HEK293 (cell line): Measurements from ENCODE around the gene ZBTB8A.

ENCODE experiments used
- CTCF ChIA-PET: fragments of 350-600 bp; formaldehyde crosslinking; extraction: SDS; loops from one replicate; lab custom pipeline; 2021; ENCODE audit warnings: antibody characterized with exemption; lab: Yijun Ruan, JAX
- POLR2A ChIA-PET: fragments of 300-600 bp; formaldehyde crosslinking; extraction: SDS; loops from one replicate; lab custom pipeline; 2020; ENCODE audit warnings: antibody characterized with exemption, inconsistent platforms; lab: Yijun Ruan, JAX
- H3K27ac ChIP-seq: fragments of 200-500 bp; sonication (Bioruptor generic); 2 replicates; pipeline ENCODE4 v1.5.1; 2014; ENCODE audit warnings: low read depth, low read length, control low read depth, inconsistent platforms; ENCODE audit errors: extremely low read depth
- H3K36me3 ChIP-seq, 2 experiments: fragments of 200-500 bp in 1 of 2; sonication (Bioruptor generic) in 1 of 2; 1 replicate in 1 of 2; 2 replicates in 1 of 2; pipeline ENCODE4 v1.5.1; 2014 to 2017; ENCODE audit warnings: inconsistent platforms in 2 of 2, low read length in 2 of 2; ENCODE audit not compliant: control insufficient read depth in 2 of 2, insufficient read depth in 1 of 2
- H3K4me1 ChIP-seq: fragments of 200-500 bp; sonication (Bioruptor generic); 2 replicates; pipeline ENCODE4 v1.5.1; 2014; ENCODE audit warnings: mild to moderate bottlenecking, low read length, inconsistent platforms; ENCODE audit not compliant: control insufficient read depth, insufficient read depth
- H3K4me3 ChIP-seq: 2 replicates; pipeline ENCODE4 v1.5.1; 2011; ENCODE audit warnings: low read depth, mild to moderate bottlenecking, control low read depth, low read length, moderate library complexity
- H3K9me3 ChIP-seq: fragments of 200-500 bp; sonication (Bioruptor generic); 2 replicates; pipeline ENCODE4 v1.5.1; 2014; ENCODE audit warnings: low read depth, low read length, inconsistent platforms; ENCODE audit not compliant: control insufficient read depth, insufficient read depth
- ATF2 ChIP-seq: fragments of 450-650 bp; formaldehyde crosslinking; IDR thresholded peaks from 2 replicates; pipeline ENCODE4 v1.5.1; 2016; ENCODE audit warnings: missing biosample characterization, missing genetic modification characterization, low read depth
- ELK4 ChIP-seq: IDR thresholded peaks from 2 replicates; pipeline ENCODE4 v1.6.1; 2011; ENCODE audit warnings: mild to moderate bottlenecking, low read depth, low read length, borderline replicate concordance
- PRDM1 ChIP-seq: fragments of 450-650 bp; formaldehyde crosslinking; IDR thresholded peaks from 2 replicates; pipeline ENCODE4; 2016; ENCODE audit warnings: missing biosample characterization, missing genetic modification characterization
- PRDM10 ChIP-seq: fragments of 450-650 bp; formaldehyde crosslinking; IDR thresholded peaks from 2 replicates; pipeline ENCODE4 v1.5.1; 2016; ENCODE audit warnings: missing biosample characterization, missing genetic modification characterization
- SALL2 ChIP-seq: fragments of 450-650 bp; formaldehyde crosslinking; IDR thresholded peaks from 2 replicates; pipeline ENCODE4 v1.5.0; 2017; ENCODE audit warnings: missing biosample characterization, mild to moderate bottlenecking, missing genetic modification characterization, borderline replicate concordance
- ZBTB17 ChIP-seq: fragments of 450-650 bp; formaldehyde crosslinking; IDR thresholded peaks from 2 replicates; pipeline ENCODE4 v1.5.1; 2016; ENCODE audit warnings: missing biosample characterization, missing genetic modification characterization
- ZBTB44 ChIP-seq: fragments of 450-650 bp; IDR thresholded peaks from 2 replicates; pipeline ENCODE4 v1.5.1; 2018; ENCODE audit warnings: missing biosample characterization, mild to moderate bottlenecking, missing genetic modification characterization
- ZNF10 ChIP-seq: fragments of 450-650 bp; formaldehyde crosslinking; IDR thresholded peaks from 2 replicates; pipeline ENCODE4 v1.5.1; 2017; ENCODE audit warnings: missing biosample characterization, missing genetic modification characterization
- ZNF146 ChIP-seq: fragments of 450-650 bp; formaldehyde crosslinking; IDR thresholded peaks from 2 replicates; pipeline ENCODE4 v1.5.1; 2016; ENCODE audit warnings: missing biosample characterization, missing genetic modification characterization
- ZNF174 ChIP-seq: fragments of 450-650 bp; formaldehyde crosslinking; IDR thresholded peaks from 2 replicates; pipeline ENCODE4 v1.5.0; 2017; ENCODE audit warnings: missing biosample characterization, mild to moderate bottlenecking, missing genetic modification characterization
- ZNF292 ChIP-seq: fragments of 450-650 bp; formaldehyde crosslinking; IDR thresholded peaks from 2 replicates; pipeline ENCODE4 v1.5.1; 2016; ENCODE audit warnings: low read depth, missing biosample characterization, missing genetic modification characterization, borderline replicate concordance
- ZNF350 ChIP-seq: fragments of 450-650 bp; formaldehyde crosslinking; IDR thresholded peaks from 2 replicates; pipeline ENCODE4 v1.5.0; 2017; ENCODE audit warnings: missing biosample characterization, mild to moderate bottlenecking, missing genetic modification characterization
- ZNF549 ChIP-seq: fragments of 450-650 bp; IDR thresholded peaks from 2 replicates; pipeline ENCODE4 v1.5.1; 2018; ENCODE audit warnings: missing biosample characterization, missing genetic modification characterization, mild to moderate bottlenecking, inconsistent platforms, moderate library complexity
- ZNF561 ChIP-seq: fragments of 450-650 bp; IDR thresholded peaks from 2 replicates; pipeline ENCODE4 v1.5.1; 2018; ENCODE audit warnings: missing biosample characterization, missing genetic modification characterization, borderline replicate concordance
- ZNF580 ChIP-seq: fragments of 450-650 bp; formaldehyde crosslinking; IDR thresholded peaks from 2 replicates; pipeline ENCODE4 v1.5.1; 2016; ENCODE audit warnings: missing biosample characterization, missing genetic modification characterization
- ZNF629 ChIP-seq: fragments of 450-650 bp; formaldehyde crosslinking; IDR thresholded peaks from 2 replicates; pipeline ENCODE4 v1.5.1; 2017; ENCODE audit warnings: missing biosample characterization, missing genetic modification characterization

ZBTB8A gene

GRCh38 chr1:32622205-32622604, 83.0 kb downstream of the ZBTB8A start:
- H3K36me3 ChIP-seq = peaks cover 7 to 48% of the 10 kb centered on the region in 2 experiments
- H3K27ac ChIP-seq = no peak overlapping the region
- no peaks in the 10 kb centered on the region for H3K9me3 ChIP-seq
- peak; percentile 86 for TF ChIP-seq ZNF146 (tag by site-specific recombination)
- TF ChIP-seq ZNF350 = no peak
- TF ChIP-seq ZNF292 (tag by site-specific recombination) = no peak
- ChIA-PET CTCF (interaction anchor here (1.0 to 1.3 kb wide), 2 partner anchors 10 to 26 kb away, joined by 3 read pairs; no protein-coding TSS in a partner anchor), POLR2A (no interaction called here)
- H3K4me3 ChIP-seq = no peak overlapping the region
- H3K4me1 ChIP-seq = no peaks in the 10 kb centered on the region

GRCh38 chr1:32622806-32623681, 83.8 kb downstream of the ZBTB8A start:
- Histone ChIP-seq H3K27ac (no peak overlapping the region), H3K36me3 (peaks cover 14 to 56% of the 10 kb centered on the region in 2 experiments), H3K9me3 (no peaks in the 10 kb centered on the region), H3K4me3 (no peak overlapping the region), H3K4me1 (no peaks in the 10 kb centered on the region)
- TF ChIP-seq PRDM1 (tag by site-specific recombination) = peak; percentile 78
- peak; percentile 68 for TF ChIP-seq ZBTB17 (tag by site-specific recombination)
- TF ChIP-seq ZNF549 (tag by site-specific recombination) = no peak
- TF ChIP-seq ZNF174 = no peak
- POLR2A ChIA-PET = no interaction called here
- CTCF ChIA-PET = interaction anchor here (0.6 to 1.3 kb wide), 3 partner anchors 10 to 151 kb away, joined by 3 read pairs; no protein-coding TSS in a partner anchor

- TF ChIP-seq ZNF561 = no peak
- no peak for TF ChIP-seq ZNF580 (tag by site-specific recombination)
- H3K27ac ChIP-seq = no peak overlapping the region
Observed at GRCh38 chr1:32623775-32624174, 84.5 kb downstream of the ZBTB8A start.

GRCh38 chr1:32626176-32626575, 86.9 kb downstream of the ZBTB8A start:
- no peak overlapping the region for H3K27ac ChIP-seq
- CTCF ChIA-PET = interaction anchor here (0.9 kb wide), 1 partner anchor 14 kb away, joined by 3 read pairs; no protein-coding TSS in a partner anchor
- H3K4me1 ChIP-seq = no peaks in the 10 kb centered on the region
- no peaks in the 10 kb centered on the region for H3K9me3 ChIP-seq
- H3K36me3 ChIP-seq = peaks cover 31 to 62% of the 10 kb centered on the region in 2 experiments
- H3K4me3 ChIP-seq = no peak overlapping the region
- POLR2A ChIA-PET = no interaction called here
- TF ChIP-seq ZNF629 (tag by site-specific recombination) (0 out of 2 replicates have a peak, but pooled peaks have one; percentile 22), ZNF10 (tag by site-specific recombination) (no peak), ATF2 (tag by site-specific recombination) (peak; percentile 58), SALL2 (tag by site-specific recombination) (no peak), ZBTB44 (0 out of 2 replicates have a peak, but pooled peaks have one; percentile 12), PRDM10 (tag by site-specific recombination) (peak; percentile 75), ELK4 (no peak)

More at GRCh38 chr1:32623775-32624174, 84.5 kb downstream of the ZBTB8A start:
- ChIA-PET POLR2A (no interaction called here), CTCF (no interaction called here)
- H3K4me3 ChIP-seq = no peak overlapping the region
- H3K36me3 ChIP-seq = peaks cover 18 to 61% of the 10 kb centered on the region in 2 experiments
- no peaks in the 10 kb centered on the region for H3K9me3 ChIP-seq
- H3K4me1 ChIP-seq = no peaks in the 10 kb centered on the region
